Measurements from ENCODE around the gene RELN.

DNA sequence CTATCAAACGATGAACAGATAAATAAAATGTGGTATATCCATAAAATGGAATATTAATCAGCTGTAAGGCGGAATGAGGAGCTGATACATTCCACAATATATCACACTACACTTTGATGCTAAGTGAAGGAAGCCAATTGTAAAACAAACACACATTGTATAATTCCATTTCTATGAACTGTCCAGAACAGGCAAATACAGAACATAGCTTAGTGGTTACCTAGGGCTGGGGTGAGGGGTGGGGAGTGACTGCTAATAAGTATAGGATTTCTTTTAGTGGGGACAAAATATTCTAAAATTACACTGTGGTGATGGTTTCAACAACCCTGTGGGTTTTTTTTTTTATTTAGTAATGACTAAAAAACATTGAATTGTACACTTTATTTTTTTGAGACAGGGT lies 461.3 kb downstream of the RELN start:
- TF ChIP-seq MTA2 (IDR thresholded peaks at IDR 0.05; ENCODE audit: low read depth) (no peak), USF1 (IDR thresholded peaks at IDR 0.05; ENCODE audit: borderline replicate concordance, extremely low read length, insufficient read depth, low read depth, low read length) (no peak), POLR2AphosphoS5 (IDR thresholded peaks at IDR 0.05; ENCODE audit: low read length) (no peak), POLR2A (IDR thresholded peaks at IDR 0.05; ENCODE audit: low read depth, low read length) (no peak), EP300 (IDR thresholded peaks at IDR 0.05; ENCODE audit: borderline replicate concordance in 1 of 2, control insufficient read depth in 1 of 2, low read depth in 2 of 2, low read length in 2 of 2) (no peak), FOXM1 (IDR thresholded peaks at IDR 0.05; ENCODE audit: low read depth, low read length) (no peak), EZH2 (IDR thresholded peaks at IDR 0.05; ENCODE audit: borderline replicate concordance, control insufficient read depth, low read depth, low read length) (no peak)
- TF ChIP-seq, protein P1, sequence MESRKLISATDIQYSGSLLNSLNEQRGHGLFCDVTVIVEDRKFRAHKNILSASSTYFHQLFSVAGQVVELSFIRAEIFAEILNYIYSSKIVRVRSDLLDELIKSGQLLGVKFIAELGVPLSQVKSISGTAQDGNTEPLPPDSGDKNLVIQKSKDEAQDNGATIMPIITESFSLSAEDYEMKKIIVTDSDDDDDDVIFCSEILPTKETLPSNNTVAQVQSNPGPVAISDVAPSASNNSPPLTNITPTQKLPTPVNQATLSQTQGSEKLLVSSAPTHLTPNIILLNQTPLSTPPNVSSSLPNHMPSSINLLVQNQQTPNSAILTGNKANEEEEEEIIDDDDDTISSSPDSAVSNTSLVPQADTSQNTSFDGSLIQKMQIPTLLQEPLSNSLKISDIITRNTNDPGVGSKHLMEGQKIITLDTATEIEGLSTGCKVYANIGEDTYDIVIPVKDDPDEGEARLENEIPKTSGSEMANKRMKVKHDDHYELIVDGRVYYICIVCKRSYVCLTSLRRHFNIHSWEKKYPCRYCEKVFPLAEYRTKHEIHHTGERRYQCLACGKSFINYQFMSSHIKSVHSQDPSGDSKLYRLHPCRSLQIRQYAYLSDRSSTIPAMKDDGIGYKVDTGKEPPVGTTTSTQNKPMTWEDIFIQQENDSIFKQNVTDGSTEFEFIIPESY (IDR thresholded peaks at IDR 0.05), result no peak
- TF ChIP-seq, protein P2, sequence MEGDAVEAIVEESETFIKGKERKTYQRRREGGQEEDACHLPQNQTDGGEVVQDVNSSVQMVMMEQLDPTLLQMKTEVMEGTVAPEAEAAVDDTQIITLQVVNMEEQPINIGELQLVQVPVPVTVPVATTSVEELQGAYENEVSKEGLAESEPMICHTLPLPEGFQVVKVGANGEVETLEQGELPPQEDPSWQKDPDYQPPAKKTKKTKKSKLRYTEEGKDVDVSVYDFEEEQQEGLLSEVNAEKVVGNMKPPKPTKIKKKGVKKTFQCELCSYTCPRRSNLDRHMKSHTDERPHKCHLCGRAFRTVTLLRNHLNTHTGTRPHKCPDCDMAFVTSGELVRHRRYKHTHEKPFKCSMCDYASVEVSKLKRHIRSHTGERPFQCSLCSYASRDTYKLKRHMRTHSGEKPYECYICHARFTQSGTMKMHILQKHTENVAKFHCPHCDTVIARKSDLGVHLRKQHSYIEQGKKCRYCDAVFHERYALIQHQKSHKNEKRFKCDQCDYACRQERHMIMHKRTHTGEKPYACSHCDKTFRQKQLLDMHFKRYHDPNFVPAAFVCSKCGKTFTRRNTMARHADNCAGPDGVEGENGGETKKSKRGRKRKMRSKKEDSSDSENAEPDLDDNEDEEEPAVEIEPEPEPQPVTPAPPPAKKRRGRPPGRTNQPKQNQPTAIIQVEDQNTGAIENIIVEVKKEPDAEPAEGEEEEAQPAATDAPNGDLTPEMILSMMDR (IDR thresholded peaks at IDR 0.05 in 2 of 3, conservative IDR thresholded peaks at IDR 0.05 in 1 of 3; ENCODE audit: control insufficient read depth in 2 of 3, extremely low read depth in 1 of 3, insufficient read depth in 1 of 3, low read depth in 3 of 3, low read length in 3 of 3), result no peak

All from GM12878 (cell line).